ENCODE results near the gene RPTOR.
"Not testable (repeated sequence)": the region's sequence is repeated elsewhere in the genome, so short reads cannot be mapped to it uniquely, and the experiment has no call there.

RPTOR gene

GRCh38 chr17:80512233-80512632, 32.4 kb upstream of the RPTOR start:
- DNase-seq (ENCODE audit: low read depth in 4 of 4, low spot score in 1 of 4): no peak

- no peak for DNase-seq (ENCODE audit: low read depth in 4 of 4, low spot score in 1 of 4)
Observed at GRCh38 chr17:80513201-80513600, 31.4 kb upstream of the RPTOR start.

GRCh38 chr17:80513892-80514291, 30.7 kb upstream of the RPTOR start:
- no peak for DNase-seq (ENCODE audit: low read depth in 4 of 4, low spot score in 1 of 4)

- no peak for DNase-seq (ENCODE audit: low read depth in 4 of 4, low spot score in 1 of 4)
Observed at GRCh38 chr17:80516171-80516932, 28.3 kb upstream of the RPTOR start.

- DNase-seq (ENCODE audit: low read depth in 4 of 4, low spot score in 1 of 4): no peak
Observed at GRCh38 chr17:80517641-80518040, 27.0 kb upstream of the RPTOR start.

GRCh38 chr17:80518392-80518791, 26.2 kb upstream of the RPTOR start:
- DNase-seq (ENCODE audit: low read depth in 4 of 4, low spot score in 1 of 4): no peak

GRCh38 chr17:80519091-80519781, 25.4 kb upstream of the RPTOR start:
- no peak for DNase-seq (ENCODE audit: low read depth in 4 of 4, low spot score in 1 of 4)

GRCh38 chr17:80520810-80521455, 23.7 kb upstream of the RPTOR start:
- DNase-seq (ENCODE audit: low read depth in 4 of 4, low spot score in 1 of 4): no peak

GRCh38 chr17:80523054-80523744, 21.4 kb upstream of the RPTOR start:
- DNase-seq (ENCODE audit: low read depth in 4 of 4, low spot score in 1 of 4): no peak

GRCh38 chr17:80523956-80524712, 20.5 kb upstream of the RPTOR start:
- no peak for DNase-seq (ENCODE audit: low read depth in 4 of 4, low spot score in 1 of 4)

GRCh38 chr17:80526116-80526910, 18.3 kb upstream of the RPTOR start:
- DNase-seq (ENCODE audit: low read depth in 4 of 4, low spot score in 1 of 4): no peak

- no peak for DNase-seq (ENCODE audit: low read depth in 4 of 4, low spot score in 1 of 4)
Observed at GRCh38 chr17:80527016-80527645, 17.5 kb upstream of the RPTOR start.

- DNase-seq (ENCODE audit: low read depth in 4 of 4, low spot score in 1 of 4): no peak
Observed at GRCh38 chr17:80528536-80528935, 16.1 kb upstream of the RPTOR start.

- DNase-seq (ENCODE audit: low read depth in 4 of 4, low spot score in 1 of 4): no peak
Observed at GRCh38 chr17:80529104-80529903, 15.3 kb upstream of the RPTOR start.

GRCh38 chr17:80529904-80530292, 14.7 kb upstream of the RPTOR start:
- no peak for DNase-seq (ENCODE audit: low read depth in 4 of 4, low spot score in 1 of 4)

GRCh38 chr17:80531400-80531799, 13.2 kb upstream of the RPTOR start:
- no peak for DNase-seq (ENCODE audit: low read depth in 4 of 4, low spot score in 1 of 4)

- not testable (repeated sequence) for DNase-seq (ENCODE audit: low read depth in 4 of 4, low spot score in 1 of 4)
Observed at GRCh38 chr17:80537386-80537785, 7.3 kb upstream of the RPTOR start.

GRCh38 chr17:80538484-80538883, 6.2 kb upstream of the RPTOR start:
- DNase-seq (ENCODE audit: low read depth in 4 of 4, low spot score in 1 of 4): no peak

All from stimulated activated CD4-positive, alpha-beta T cell treated with anti-CD3 and anti-CD28 coated beads, Interleukin-1b, Interleukin-23, amount 100 ng/mL, for 24 hours (primary cell).